Upper lobe of left lung (tissue), 6 donors: Measurements from ENCODE around the gene IL22. TPM values are rescaled to one million over a fixed set of nuclear protein-coding genes. Genes with fewer than 3 reads are reported as not detected.

Experiments
- ATAC-seq, 2 donors: fragments of 200-7000 bp; cut with Tn5 transposase; one replicate each; pipeline ENCODE4 v1.9.1; 2022; ENCODE audit warnings: mild to moderate bottlenecking in 2 of 2, moderate library complexity in 2 of 2; ENCODE audit not compliant: low FRiP score in 2 of 2
- DNase-seq, 2 donors: peaks; one replicate each; pipeline ENCODE4 v3.0.0-alpha.2; 2019 to 2020
- H3K27ac ChIP-seq, 4 donors: fragments of 200-600 bp; sonication (generic); one replicate each; pipeline ENCODE4 v1.5.1; 2016 to 2019
- H3K27me3 ChIP-seq, 4 donors: fragments of 200-600 bp; sonication (generic); one replicate each; pipeline ENCODE4 v1.5.1; 2017 to 2019
- H3K36me3 ChIP-seq, 4 donors: fragments of 200-600 bp; sonication (generic); one replicate each; pipeline ENCODE4 v1.5.1; 2016 to 2019
- H3K4me1 ChIP-seq, 4 donors: fragments of 200-600 bp; sonication (generic); one replicate each; pipeline ENCODE4 v1.5.1; 2018 to 2019
- H3K4me3 ChIP-seq, 4 donors: fragments of 200-600 bp; sonication (generic); one replicate each; pipeline ENCODE4 v1.5.1; 2017 to 2019; ENCODE audit warnings: mild to moderate bottlenecking in 2 of 4, moderate library complexity in 1 of 4
- H3K9me3 ChIP-seq, 4 donors: fragments of 200-600 bp; sonication (generic); one replicate each; pipeline ENCODE4 v1.5.1; 2018 to 2019
- EP300 ChIP-seq, 4 donors: sonication (generic); formaldehyde crosslinking; IDR thresholded peaks; one replicate each; pipeline ENCODE4 v1.5.1; 2017; ENCODE audit warnings: antibody characterized with exemption in 4 of 4, control low read depth in 2 of 4
- POLR2A ChIP-seq, 4 donors: fragments of 450-650 bp; IDR thresholded peaks; one replicate each; pipeline ENCODE4 v1.5.1; 2016 to 2017; ENCODE audit warnings: antibody characterized with exemption in 4 of 4, mild to moderate bottlenecking in 2 of 4
- POLR2AphosphoS5 ChIP-seq, 2 donors: sonication (generic); formaldehyde crosslinking; IDR thresholded peaks; one replicate each; pipeline ENCODE4 v1.5.1; 2017; ENCODE audit warnings: antibody characterized with exemption in 2 of 2
- WGBS, 2 donors: methylation state at CpG; one replicate each; pipeline ENCODE4 v1.1.5; 2017 to 2018; 5-methylcytosine and 5-hydroxymethylcytosine counted together
- total RNA-seq, 6 donors: library from RNA; depleted of rRNA in 4 of 6; stranded (reverse); fragments of >200 nt in 4 of 6; gene quantifications; one replicate each; pipeline versions ENCODE4 v1.1.0 to v1.2.1, GENCODE V29; 2016 to 2021
- TF ChIP-seq, protein P1 (sequence below), 6 experiments: fragments of 450-650 bp in 4 of 6; fragments of 200-600 bp in 2 of 6; sonication (generic) in 2 of 6; IDR thresholded peaks; one replicate each; pipeline ENCODE4 v1.5.1; 2016 to 2019; ENCODE audit warnings: antibody characterized with exemption in 6 of 6
- donor health status: DM: no; HTN: no; CAD: no; lungs with moderate emphysema.
- donor health status: DM: no; HTN: yes; CAD: no; lungs with severe emphysema.

IL22 gene
- total RNA-seq, 6 donors from 2014 or later, result not detected

DNA sequence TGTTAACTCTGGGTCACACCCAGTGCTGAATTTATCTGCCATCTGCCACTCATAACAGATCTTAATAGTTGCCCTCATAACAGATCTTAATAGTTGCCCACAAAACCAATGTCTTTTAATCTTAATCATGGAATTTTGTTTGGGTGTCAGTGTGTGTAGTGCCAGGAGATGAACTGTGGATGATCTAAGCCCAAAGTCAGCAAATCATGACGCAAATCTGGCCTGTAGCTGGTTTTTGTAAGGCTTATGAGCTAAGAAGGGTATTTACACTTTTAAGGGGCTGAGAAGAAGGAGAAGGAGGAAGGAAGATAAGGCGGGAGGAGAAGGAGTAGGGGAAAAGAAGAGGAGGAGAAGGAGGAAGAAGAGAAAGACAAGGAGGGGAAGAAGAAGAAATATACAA, 17.8 kb downstream of the IL22 start:
- Histone ChIP-seq H3K4me1 (peaks cover 0 to 5% (median 3%) of the 10 kb centered on the region in 4 donors), H3K27me3 (no peaks in the 10 kb centered on the region), H3K27ac (no peak overlapping the region), H3K9me3 (no peaks in the 10 kb centered on the region), H3K4me3 (no peak overlapping the region), H3K36me3 (no peaks in the 10 kb centered on the region)
- ATAC-seq, result no peak
- 82 to 89% methylated on average over 2 of the region's 2 CpGs for WGBS, 2 donors
- no peak for DNase-seq
- TF ChIP-seq POLR2AphosphoS5 (IDR thresholded peaks at IDR 0.05), result no peak
- TF ChIP-seq, protein P1, sequence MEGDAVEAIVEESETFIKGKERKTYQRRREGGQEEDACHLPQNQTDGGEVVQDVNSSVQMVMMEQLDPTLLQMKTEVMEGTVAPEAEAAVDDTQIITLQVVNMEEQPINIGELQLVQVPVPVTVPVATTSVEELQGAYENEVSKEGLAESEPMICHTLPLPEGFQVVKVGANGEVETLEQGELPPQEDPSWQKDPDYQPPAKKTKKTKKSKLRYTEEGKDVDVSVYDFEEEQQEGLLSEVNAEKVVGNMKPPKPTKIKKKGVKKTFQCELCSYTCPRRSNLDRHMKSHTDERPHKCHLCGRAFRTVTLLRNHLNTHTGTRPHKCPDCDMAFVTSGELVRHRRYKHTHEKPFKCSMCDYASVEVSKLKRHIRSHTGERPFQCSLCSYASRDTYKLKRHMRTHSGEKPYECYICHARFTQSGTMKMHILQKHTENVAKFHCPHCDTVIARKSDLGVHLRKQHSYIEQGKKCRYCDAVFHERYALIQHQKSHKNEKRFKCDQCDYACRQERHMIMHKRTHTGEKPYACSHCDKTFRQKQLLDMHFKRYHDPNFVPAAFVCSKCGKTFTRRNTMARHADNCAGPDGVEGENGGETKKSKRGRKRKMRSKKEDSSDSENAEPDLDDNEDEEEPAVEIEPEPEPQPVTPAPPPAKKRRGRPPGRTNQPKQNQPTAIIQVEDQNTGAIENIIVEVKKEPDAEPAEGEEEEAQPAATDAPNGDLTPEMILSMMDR (IDR thresholded peaks at IDR 0.05), result no peak
- TF ChIP-seq POLR2A (IDR thresholded peaks at IDR 0.05), result no peak
- TF ChIP-seq EP300 (IDR thresholded peaks at IDR 0.05), result no peak

DNA sequence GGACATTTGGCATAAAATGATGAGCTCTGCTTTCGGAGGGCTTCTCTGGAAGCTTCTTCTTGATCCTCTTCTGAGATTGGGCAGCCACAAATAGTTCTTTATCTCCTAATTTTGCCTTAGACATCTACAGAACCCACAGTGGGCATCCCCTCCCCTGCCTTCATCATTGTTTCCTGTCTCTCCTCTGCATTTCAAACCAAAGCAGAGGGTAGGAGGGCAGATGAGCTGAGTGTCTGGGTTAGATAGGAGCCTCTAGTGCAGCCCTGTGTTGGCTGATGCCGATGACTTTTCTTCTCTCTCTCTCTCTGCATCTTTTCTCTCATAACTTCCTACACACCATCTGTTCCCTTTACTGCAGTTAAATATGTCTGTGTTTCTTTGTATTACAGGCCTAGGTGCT, 19.3 kb downstream of the IL22 start:
- WGBS, 2 donors, result 85 to 92% methylated on average over 2 of the region's 2 CpGs

DNA sequence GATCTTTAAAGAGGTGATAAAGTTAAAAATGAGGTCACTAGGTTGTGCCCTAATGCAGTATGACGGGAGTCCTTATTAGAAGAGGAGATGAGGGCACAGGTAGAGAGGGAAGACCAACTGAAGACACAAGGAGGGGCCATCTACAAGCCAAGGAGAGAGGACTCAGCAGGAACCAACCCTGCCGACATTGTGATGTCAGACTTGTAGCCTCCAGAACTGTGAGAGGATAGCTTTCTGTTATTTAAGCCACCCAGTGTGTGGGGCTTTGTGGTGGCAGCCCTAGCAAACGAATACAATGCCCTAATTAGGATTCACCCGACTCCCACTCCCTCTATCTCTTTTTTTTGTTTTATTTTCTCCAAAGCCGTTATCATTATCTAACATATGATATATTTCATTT, 19.9 kb downstream of the IL22 start:
- WGBS, 2 donors, result 68 to 76% methylated on average over 5 of the region's 5 CpGs
- ATAC-seq, result no peak
- H3K4me3 ChIP-seq, result no peak overlapping the region
- no peaks in the 10 kb centered on the region for H3K36me3 ChIP-seq
- peaks cover 0 to 5% (median 2%) of the 10 kb centered on the region in 4 donors for H3K4me1 ChIP-seq
- no peak overlapping the region for H3K27ac ChIP-seq
- no peaks in the 10 kb centered on the region for H3K9me3 ChIP-seq
- H3K27me3 ChIP-seq, result no peaks in the 10 kb centered on the region
- TF ChIP-seq, protein P1 (IDR thresholded peaks at IDR 0.05), result no peak
- TF ChIP-seq POLR2AphosphoS5 (IDR thresholded peaks at IDR 0.05) (no peak), EP300 (IDR thresholded peaks at IDR 0.05) (no peak), POLR2A (IDR thresholded peaks at IDR 0.05) (no peak)
- DNase-seq, result no peak

More for the DNA sequence above, 19.3 kb downstream of the IL22 start:
- no peak for DNase-seq
- H3K27me3 ChIP-seq, result no peaks in the 10 kb centered on the region
- ATAC-seq, result no peak
- H3K9me3 ChIP-seq, result no peaks in the 10 kb centered on the region
- H3K27ac ChIP-seq, result no peak overlapping the region
- TF ChIP-seq EP300 (IDR thresholded peaks at IDR 0.05), result no peak
- TF ChIP-seq, protein P1 (IDR thresholded peaks at IDR 0.05), result no peak
- TF ChIP-seq POLR2A (IDR thresholded peaks at IDR 0.05), result no peak
- TF ChIP-seq POLR2AphosphoS5 (IDR thresholded peaks at IDR 0.05), result no peak
- H3K36me3 ChIP-seq, result no peaks in the 10 kb centered on the region
- H3K4me1 ChIP-seq, result peaks cover 0 to 5% (median 2%) of the 10 kb centered on the region in 4 donors
- H3K4me3 ChIP-seq, result no peak overlapping the region

DNA sequence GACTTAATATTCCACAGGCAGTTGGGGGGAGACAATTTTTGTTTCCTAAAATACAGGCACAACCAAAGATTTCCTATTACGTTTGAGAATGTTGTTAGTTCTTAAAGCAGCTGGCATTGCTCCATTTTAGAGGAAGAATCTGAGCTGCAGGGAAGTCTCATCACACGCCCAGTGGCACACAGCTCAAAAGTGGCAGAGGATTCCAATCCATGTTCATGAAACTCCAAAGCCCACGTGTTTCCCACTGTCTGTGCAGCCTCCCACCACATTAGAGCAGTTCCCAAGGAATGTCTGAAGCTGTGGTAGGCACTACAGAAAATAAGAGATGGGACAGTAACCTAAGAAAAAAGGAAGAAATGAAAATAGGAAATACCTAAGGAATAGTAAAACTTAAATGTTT, 21.7 kb downstream of the IL22 start:
- ATAC-seq, result no peak
- H3K27me3 ChIP-seq, result no peaks in the 10 kb centered on the region
- no peak for DNase-seq
- no peaks in the 10 kb centered on the region for H3K9me3 ChIP-seq
- WGBS, 2 donors, result 43 to 44% methylated on average over 3 of the region's 3 CpGs
- H3K4me3 ChIP-seq, result no peak overlapping the region
- peaks cover 0 to 5% (median 2%) of the 10 kb centered on the region in 4 donors for H3K4me1 ChIP-seq
- no peak overlapping the region for H3K27ac ChIP-seq
- H3K36me3 ChIP-seq, result no peaks in the 10 kb centered on the region
- TF ChIP-seq EP300 (IDR thresholded peaks at IDR 0.05) (no peak), POLR2A (IDR thresholded peaks at IDR 0.05) (no peak), POLR2AphosphoS5 (IDR thresholded peaks at IDR 0.05) (no peak)
- TF ChIP-seq, protein P1 (IDR thresholded peaks at IDR 0.05), result no peak

DNA sequence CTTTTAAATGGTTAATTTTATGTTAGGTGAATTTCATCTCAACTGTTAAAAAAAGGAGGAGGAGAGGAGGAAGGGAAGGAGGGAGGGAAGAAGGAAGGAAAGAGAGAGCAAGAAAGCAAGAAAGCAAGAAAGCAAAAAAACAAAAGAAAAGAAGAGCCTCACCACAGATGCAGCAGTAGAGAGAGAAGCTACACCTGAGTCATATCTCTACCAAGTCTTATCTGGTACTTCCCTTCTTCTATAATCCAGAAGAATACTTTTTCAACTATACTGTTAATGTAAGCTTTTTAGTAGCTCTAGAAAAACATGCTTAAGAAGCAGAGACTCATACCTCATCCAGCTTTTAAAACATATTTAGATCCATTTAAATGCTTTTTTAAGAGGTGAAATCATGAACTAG, 22.2 kb downstream of the IL22 start:
- TF ChIP-seq POLR2A (IDR thresholded peaks at IDR 0.05) (no peak), EP300 (IDR thresholded peaks at IDR 0.05) (no peak), POLR2AphosphoS5 (IDR thresholded peaks at IDR 0.05) (no peak)
- TF ChIP-seq, protein P1 (IDR thresholded peaks at IDR 0.05), result no peak
- DNase-seq (no peak), ATAC-seq (no peak)
- Histone ChIP-seq H3K27ac (no peak overlapping the region), H3K27me3 (no peaks in the 10 kb centered on the region), H3K4me3 (no peak overlapping the region), H3K36me3 (no peaks in the 10 kb centered on the region), H3K9me3 (no peaks in the 10 kb centered on the region), H3K4me1 (peaks cover 0 to 2% (median under 1%) of the 10 kb centered on the region in 4 donors)
